Vagina (tissue), 2 donors: ENCODE data around the gene IGF1.

Experiments used
- CTCF ChIP-seq, 3 experiments: fragments of 450-650 bp in 2 of 3; fragments of 200-600 bp in 1 of 3; sonication (generic) in 1 of 3; IDR thresholded peaks; one replicate each; pipeline ENCODE4 v1.5.1; 2017 to 2019; ENCODE audit warnings: antibody characterized with exemption in 3 of 3, mild to moderate bottlenecking in 2 of 3, moderate library complexity in 2 of 3
- POLR2A ChIP-seq, 2 donors: fragments of 450-650 bp; IDR thresholded peaks; one replicate each; pipeline ENCODE4 v1.6.1; 2017; ENCODE audit warnings: antibody characterized with exemption in 2 of 2, mild to moderate bottlenecking in 2 of 2, moderate library complexity in 2 of 2

GRCh38 chr12:102478405-102479098 lies 1.8 kb downstream of the IGF1 start:
- no peak for TF ChIP-seq CTCF (IDR thresholded peaks at IDR 0.05)
- TF ChIP-seq POLR2A (IDR thresholded peaks at IDR 0.05), result no peak
